Measurements from ENCODE around the gene YPEL2.

DNA sequence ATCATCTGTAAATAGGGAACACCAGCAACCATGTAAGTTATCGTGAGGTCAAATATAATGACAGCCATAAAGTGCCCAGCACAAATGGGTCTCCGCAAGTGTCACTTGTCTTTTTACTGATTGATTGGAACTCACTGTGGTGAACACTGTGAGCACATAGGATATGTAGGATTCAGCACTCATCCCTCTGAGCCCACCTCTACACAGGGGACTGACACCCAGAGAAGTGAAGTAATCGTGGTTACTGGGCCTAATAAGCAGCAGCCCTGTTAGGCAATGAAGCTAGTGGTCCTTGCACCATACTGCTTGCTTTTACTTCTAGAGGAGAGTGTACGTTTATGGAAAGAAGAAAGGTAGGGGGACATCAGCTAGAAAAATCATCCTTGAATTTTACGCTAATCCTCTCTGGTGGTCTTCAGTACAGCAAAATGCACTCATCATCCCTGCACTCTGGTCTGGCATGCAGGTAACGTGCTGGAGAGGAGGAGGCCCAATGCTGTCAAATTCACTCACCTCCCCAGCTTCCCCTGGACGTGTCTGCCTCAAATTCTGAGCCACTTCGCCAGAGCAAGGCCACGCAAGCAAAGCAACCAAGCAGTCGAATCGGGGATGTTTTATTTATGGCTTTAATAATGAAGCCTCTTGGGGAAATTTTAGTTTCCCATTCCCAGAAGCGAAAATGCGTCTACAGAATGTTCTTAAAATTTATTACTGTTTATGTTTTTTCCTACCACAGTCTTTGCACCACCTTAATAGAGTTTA lies 74.7 kb downstream of the YPEL2 start:
- TF ChIP-seq, protein P1, sequence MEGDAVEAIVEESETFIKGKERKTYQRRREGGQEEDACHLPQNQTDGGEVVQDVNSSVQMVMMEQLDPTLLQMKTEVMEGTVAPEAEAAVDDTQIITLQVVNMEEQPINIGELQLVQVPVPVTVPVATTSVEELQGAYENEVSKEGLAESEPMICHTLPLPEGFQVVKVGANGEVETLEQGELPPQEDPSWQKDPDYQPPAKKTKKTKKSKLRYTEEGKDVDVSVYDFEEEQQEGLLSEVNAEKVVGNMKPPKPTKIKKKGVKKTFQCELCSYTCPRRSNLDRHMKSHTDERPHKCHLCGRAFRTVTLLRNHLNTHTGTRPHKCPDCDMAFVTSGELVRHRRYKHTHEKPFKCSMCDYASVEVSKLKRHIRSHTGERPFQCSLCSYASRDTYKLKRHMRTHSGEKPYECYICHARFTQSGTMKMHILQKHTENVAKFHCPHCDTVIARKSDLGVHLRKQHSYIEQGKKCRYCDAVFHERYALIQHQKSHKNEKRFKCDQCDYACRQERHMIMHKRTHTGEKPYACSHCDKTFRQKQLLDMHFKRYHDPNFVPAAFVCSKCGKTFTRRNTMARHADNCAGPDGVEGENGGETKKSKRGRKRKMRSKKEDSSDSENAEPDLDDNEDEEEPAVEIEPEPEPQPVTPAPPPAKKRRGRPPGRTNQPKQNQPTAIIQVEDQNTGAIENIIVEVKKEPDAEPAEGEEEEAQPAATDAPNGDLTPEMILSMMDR (conservative IDR thresholded peaks at IDR 0.05; ENCODE audit: low read length): no peak
- no peak for TF ChIP-seq EZH2phosphoT487 (IDR thresholded peaks at IDR 0.05; ENCODE audit: borderline replicate concordance, low read depth, low read length)

All from OCI-LY7 (cell line).